Germinal center (tissue), 1 donor: ENCODE measurements around the gene GPR180.
"Not testable (repeated sequence)": the region's sequence is repeated elsewhere in the genome, so short reads cannot be mapped to it uniquely, and the experiment has no call there.

Source experiments
- DNase-seq: peaks from one replicate; pipeline ENCODE4 v3.0.0; 2012; ENCODE audit warnings: mixed read lengths, low spot score

The GPR180 gene

DNA sequence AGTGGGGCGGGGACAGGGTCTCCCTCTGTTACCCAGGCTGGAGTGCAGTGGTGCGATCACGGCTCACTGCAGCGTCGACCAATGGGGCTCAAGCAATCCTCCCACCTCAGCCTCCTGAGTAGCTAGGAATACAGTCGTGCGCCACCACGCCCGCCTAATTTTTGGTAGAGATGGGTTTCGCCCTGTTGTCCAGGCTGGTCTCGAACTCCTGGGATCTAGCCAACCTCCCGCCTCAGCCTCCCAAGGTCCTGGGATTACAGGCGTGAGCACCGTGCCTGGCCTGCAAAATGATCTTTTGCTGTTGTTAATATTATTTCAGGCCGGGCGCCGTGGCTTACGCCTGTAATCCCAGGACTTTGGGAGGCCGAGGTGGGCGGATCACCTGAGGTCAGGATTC is 5.1 kb upstream of the GPR180 start:
- DNase-seq: no peak

DNA sequence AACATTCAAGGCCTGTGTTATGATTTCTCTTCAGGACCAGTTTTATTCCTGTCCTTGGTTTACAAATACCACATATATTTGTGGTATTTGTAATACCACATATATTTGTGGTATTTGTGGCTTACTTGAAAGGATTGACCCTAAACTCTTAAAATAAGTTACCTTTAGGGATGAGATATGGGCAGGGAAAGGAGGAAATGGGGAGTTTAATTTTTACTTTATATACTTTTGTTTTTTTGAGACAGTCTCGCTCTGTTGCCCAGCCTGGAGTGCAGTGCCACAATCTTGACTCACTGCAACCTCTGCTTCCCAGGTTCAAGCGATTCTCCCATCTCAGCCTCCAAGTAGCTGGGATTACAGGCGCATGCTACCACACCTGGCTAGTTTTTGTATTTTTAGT is 3.4 kb upstream of the GPR180 start:
- DNase-seq: no peak

DNA sequence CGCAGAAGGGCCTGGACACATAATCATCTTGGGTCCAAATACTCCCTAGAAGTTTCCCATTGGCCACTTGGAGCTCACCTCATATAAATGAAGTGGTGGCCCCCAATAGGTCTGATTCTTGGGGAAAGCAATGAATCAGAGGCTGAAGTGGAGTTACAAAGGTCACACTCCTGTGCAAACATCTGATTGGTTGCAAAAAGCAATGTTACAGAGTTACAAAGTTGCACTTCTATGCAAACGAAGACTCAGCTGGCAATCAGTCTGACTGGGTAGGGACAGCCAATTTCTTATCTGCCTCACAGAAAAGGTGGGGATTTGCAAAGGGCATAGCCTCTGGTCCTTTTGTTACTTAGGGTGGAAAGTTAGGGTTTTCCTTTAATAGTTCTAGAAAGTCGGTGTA is 1.8 kb upstream of the GPR180 start:
- no peak for DNase-seq

DNA sequence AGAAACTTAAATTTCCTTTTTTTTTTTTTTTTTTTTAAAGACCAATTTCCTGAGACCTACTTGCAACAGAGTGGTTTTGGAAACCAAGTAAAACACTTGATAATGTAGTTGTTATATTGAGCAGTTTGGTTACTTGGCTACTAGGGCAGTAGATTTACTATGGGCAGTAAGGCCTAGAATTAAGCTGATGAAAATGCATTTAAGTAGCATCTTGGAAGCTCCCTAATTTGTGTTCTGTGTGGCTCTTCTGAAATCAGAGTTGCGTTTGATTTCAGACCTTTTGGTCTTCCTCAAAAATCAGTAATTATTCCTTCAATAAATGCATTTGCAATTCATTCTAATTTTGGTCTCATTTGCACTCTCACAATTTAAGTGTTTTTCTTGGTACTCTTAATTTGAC is 810 bp downstream of the GPR180 start:
- no peak for DNase-seq

DNA sequence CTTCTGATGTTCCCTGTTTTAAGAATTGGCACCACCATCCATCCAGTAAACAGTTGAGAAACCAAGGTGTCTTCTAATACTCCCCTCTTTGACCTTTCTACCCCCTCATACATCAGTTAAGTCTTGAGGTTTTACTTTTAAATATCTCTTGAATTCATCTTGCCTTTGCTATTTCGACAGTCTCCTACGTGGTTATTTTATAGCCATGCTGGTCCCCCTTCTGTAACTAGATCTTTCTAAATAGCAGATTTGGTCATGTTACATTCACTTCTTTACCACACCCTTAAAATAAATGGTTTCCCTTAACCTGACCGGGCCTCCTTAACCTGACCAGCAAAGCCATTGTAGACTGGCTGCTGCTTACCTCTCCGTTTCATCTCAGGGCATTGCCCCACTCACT is 5.4 kb downstream of the GPR180 start:
- no peak for DNase-seq

DNA sequence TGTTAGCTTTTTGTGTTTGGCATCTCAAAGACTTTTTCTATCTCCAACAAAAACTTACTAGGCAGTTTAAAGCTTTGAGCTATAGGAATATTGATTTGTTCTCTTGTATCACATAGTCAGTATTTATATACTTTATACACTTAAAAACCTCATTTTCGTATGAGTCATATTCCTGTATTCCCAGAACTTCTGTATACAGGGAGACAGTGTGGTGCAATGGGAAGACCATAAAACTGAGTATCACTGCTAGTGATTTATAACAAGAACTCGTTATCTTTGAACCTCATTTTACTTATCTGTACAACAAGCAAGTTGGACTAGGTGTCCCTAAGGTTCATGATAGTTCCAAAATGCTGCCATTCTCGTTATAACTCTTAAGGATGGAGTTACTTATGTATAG is 6.3 kb downstream of the GPR180 start:
- DNase-seq: no peak

DNA sequence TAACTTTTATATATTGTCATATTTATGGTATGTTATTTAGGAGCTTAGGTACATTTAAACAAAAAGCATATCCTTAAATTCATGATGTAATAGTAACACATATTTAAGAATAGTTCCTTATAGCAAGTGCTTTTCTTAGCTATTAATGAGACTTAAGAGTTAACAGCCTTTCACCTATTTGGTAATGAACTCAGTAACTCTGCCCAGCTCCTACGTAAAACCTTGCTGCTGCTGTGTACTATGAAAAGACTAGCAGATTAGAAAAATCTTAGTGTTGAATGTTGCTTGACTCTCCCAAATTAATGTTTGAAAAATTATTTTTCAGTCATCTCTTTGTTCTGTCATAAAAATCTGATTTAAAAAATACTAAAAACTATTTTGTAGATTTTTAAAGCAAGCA is 6.9 kb downstream of the GPR180 start:
- DNase-seq: no peak

DNA sequence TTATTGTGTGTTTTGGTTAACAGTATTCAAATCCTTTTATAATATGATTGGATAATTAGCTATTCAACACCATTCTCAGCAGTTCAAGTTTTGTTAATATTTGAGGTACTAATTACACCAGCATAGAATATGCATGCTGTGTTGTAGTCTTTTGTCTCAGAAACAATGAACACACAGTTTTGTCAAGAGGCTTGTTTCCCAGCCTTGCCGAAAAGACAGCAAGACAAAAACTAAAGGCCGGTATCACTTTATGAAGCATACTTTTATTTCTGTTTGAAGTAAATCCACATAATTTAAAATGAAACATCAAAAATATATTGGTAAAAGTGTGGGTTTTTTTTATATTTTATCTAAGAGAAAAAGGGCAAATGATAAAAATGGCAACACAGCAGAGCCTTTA is 7.5 kb downstream of the GPR180 start:
- DNase-seq: no peak

DNA sequence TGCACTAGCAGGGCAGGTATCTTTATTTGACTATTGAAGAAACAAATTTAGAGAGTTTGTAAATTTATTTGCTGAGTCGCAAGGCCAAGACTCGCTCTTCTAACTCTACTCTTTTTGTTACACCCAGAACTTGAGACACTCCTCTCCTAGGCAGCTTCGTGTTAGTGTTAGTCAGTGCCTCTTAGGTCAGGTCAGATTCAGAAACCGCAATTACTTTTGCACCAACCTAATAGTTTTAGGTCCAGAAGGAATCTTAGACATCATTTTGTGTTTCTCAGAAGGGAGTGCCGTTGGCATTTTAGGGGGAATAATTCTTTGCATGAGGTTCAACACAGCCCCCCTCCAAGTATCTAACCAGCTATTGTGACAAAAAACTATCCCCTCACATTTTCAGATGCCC is 8.8 kb downstream of the GPR180 start:
- DNase-seq: no peak

DNA sequence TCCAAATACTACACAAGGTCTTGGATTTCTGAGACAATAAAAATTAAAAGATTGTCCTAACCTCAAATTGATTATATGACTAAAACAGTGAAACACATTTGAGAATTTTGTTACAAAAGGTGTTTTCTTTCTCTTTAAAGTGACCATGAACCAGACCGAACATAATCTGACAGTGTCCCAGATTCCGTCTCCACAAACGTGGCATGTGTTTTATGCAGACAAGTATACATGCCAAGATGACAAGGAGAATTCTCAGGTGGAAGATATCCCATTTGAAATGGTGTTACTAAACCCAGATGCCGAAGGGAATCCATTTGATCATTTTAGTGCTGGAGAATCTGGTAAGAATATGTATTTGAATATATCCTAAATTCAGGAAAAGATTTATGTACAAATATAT is 10.4 kb downstream of the GPR180 start:
- no peak for DNase-seq

DNA sequence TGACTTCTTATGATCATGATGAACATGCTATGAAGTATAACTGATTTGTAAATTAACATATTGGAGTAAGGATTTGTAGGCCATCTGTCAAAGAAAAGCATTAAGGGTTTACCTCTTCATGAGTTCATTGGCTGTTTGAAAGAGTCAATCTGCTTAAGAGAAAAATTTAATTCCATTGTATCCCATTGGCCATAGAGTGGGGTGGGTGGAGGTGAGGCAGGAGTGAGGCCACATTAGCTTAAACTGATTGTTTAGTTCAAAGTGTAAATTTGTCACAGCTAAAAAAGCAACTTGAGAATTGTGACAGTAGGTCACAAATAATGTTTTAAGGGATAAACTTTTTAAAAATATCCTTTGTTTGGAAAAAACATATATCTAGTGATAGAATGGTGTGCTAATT is 11.4 kb downstream of the GPR180 start:
- DNase-seq: no peak

DNA sequence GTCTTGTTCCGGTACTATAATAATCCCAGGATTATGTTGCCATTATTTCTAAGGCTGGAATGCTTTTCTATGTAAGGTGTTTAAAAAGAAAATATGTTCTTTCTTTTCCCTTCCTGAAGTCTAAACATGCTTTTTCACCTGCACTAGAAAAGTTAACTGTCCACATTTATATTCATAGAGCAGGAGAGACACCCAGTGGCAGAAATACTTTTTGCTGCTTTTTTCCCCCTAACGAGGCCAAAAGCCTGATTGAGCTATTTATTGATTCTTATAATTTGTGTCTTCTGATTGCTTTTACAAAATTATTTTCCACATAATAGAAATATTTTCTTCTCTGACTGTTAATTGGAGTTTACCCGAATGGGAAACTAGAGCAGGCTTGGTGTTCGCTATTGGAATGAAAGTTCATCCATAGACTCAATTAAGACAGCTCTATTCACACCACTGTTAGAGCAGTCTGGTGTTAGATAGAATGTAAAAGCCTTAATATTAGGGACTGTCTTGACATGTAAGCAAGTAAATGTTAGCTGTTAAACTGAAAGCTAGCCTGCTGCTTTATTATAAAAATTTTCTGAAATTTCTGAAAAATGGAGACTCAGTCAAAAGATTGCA is 15.8 kb downstream of the GPR180 start:
- DNase-seq: peak; percentile 14

DNA sequence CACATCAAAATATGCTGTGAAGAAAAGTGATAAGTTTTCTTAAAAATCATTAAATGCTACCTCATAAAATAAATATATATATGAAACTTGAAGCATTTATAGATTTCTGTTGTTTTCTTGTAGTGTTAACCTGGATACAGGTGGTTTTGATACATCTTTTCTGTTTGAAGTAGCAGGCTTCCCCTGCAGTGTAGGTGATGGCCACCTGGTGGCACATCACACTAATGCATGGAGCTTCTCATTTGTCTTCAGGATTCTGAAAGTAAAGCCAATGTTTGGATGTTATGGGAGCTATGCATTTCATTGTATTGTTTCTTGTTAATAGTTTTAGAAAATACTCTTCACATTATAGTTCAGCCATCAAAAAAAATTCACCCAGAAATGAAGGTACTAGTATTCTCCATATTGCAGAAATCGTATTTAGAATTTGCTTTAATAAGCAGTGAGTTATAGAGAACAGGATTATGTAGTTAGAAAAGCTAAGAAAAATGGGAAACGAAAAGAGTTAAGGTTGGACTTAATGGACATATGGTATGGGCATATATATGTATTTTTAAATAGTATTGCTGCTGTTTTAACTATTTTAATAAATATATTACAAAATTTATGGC is 18.7 kb downstream of the GPR180 start:
- DNase-seq: peak; percentile 29

DNA sequence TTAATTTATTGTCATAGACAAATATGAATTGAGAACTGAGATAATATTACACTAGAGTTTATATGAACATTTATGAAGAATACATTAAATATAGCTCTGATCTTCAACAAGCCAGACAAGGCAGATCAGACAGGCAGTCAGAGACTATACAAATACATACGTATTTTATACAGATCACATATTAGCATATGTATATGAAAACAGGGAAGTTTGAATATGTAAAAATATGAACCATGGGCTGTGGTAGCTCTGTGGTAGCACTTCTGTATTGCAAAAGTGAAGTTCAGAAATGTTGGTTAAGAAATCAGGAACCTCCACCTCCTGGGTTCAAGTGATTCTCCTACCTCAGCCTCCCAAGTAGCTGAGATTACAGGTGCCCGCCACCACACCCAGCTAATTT is 20.7 kb downstream of the GPR180 start:
- no peak for DNase-seq

DNA sequence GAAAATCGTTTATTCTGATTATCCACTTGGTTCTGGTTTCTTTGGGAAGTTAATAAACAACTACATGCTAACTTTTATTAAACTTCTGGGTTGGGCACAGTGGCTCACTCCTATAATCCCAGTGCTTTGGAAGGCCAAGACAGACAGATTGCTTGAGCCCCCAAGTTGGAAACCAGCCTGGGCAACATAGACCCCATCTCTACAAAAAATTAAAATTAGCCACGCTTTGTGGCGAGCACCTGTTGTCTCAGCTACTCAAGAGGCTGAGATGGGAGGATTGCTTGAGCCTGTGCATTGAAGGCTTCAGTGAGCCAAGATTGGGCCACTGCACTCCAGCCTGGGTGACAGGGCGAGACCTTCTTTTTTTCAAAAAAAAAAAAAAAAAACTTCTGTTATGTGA is 21.7 kb downstream of the GPR180 start:
- DNase-seq: no peak

DNA sequence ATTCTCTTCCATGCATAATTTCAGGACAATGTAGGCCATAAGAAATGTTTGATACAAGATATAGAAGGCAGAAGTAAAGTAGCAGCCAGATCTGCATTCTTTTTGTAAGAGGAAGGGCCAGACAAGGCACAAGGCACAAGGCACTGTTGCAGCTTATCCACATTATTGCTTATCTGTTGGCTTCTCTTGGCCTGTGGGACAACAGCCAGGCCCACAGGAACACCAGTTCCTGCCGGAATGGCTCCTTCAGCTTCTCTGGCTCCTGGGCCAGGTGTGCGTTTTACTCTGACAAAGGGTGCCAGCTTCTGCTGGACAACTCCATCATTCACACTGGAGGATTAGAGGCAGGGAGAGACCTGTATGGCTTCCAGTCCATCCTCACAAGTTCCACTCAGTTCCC is 29.2 kb downstream of the GPR180 start:
- no peak for DNase-seq

DNA sequence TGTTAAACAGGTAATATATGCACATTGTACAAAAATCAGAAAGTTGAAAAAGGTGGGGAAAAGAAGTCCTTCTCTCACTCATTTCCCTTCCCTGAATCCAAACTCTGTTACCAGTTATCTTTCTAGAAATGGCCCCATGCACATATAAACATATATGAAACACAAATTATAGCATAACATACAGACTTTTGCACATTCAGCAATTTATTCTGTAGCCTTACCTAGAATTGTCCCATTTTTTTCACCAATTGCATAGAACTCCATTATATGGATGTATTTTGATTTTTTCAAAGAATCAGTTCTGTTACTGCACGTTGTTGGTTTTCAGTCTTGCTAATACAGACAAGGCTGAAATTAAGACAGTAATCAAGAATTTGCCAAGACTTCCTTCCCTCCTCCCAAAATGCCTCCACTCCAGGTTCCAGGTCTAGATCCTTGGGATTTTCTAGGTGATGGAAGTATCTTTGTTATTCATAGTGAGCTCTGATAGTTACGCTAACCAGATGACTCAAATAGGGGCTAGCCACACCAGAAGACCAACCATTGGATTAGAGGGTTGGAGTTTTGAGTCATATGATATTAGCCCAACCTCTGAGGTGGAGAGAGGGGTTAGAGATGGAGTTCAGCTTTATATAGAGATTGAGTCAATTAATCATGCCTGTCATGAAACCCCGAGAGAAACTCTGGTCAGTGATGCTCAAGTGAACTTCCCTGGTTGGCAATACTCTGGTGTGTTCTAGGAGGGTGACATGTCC is 30.7 kb downstream of the GPR180 start:
- DNase-seq: no peak

DNA sequence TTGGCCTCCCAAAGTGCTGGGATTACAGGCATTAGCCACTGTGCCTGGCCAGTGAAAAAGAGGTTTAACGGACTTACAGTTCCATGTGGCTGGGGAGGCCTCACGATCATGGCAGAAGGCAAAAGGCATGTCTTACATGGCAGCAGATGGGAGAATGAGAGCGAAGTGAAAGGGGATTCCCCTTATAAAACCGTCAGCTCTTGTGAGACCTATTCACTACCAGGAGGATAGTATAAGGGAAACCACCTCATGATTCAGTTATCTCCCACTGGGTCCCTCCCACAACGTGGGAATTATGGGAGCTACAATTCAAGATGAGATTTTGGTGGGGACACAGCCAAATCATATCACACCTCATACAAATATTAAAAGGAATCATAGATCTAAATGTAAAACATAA is 34.4 kb downstream of the GPR180 start:
- DNase-seq: not testable (repeated sequence)

DNA sequence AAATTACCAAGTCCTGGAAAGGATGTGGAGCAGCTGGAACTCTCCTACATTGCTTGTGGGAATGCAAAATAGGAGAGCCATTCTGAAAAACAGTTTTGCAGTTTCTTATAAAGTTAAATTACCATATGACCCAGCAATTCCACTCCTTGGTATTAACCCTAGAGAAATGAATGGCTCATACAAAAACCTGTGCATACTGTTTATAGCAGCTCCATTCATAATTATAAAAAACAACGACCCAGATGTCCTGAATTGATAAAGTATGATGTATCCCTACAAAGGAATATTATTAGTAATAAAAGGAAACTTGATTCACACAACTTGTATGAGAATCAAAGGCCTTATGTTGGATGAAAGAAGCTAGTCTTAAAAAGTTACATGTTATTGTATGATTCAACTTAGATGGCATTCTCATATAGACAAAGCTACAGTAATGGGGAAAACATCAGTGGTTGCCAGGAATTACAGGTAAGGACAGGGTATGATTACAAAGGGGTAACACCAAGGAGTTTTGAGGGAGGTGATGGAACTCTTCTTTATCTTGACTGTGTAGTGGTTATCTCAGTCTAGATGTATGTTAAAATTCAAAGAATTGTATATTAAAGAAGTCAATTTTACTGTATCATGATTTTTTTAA is 35.4 kb downstream of the GPR180 start:
- no peak for DNase-seq

DNA sequence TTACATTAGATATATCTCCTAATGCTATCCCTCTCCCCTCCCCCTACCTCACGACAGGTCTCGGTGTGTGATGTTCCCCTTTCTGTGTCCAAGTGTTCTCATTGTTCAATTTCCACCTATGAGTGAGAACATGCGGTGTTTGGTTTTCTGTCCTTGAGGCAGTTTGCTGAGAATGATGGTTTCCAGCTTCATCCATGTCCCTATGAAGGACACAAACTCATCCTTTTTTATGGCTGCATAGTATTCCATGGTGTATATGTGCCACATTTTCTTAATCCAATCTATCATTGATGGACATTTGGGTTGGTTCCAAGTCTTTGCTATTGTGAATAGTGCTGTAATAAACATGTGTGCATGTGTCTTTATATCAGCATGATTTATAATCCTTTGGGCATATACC is 36.0 kb downstream of the GPR180 start:
- DNase-seq: not testable (repeated sequence)

DNA sequence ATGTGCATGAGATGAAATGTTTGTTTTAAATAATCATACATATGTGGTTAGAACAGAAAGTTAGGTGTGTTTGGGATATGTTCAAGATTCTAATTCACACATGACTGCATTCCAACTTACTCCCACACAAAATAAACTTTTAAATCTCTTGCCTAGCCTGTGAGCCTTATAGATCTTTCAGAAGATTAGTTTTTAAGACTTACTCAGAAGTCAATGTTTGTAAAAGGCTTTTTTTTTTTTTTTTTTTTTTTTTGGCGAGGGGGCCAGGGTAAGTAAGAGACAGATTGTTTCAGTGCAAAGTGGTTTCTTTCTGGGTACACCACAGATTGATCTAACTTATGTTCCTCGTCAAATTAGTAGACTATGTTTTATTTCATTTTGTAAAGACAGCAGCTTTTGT is 39.1 kb downstream of the GPR180 start:
- DNase-seq: no peak

DNA sequence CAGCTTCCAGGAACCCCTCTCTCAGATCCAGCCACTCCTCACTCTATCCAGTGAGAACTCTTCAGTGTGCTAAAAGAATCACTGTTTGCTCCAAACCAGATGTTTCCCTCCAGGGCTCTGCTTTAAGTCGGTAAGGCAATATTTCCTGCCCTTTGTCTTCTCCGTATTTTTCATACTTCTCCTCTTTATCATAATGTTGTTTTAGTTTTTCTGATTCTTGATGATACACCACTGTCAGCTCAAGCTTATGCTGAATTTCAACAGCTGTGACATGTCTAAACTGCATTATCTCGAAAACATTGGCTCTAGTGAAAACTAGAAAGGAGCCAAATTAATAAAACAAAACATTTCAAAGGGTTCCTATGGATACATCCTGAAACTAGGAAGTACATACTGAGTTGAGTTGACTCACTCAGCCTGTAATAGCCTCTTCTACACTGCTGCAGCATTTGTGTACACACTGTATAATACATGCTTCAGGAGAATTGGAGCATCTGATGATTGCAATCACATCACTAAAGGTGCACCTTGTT is 39.8 kb downstream of the GPR180 start:
- DNase-seq: no peak

DNA sequence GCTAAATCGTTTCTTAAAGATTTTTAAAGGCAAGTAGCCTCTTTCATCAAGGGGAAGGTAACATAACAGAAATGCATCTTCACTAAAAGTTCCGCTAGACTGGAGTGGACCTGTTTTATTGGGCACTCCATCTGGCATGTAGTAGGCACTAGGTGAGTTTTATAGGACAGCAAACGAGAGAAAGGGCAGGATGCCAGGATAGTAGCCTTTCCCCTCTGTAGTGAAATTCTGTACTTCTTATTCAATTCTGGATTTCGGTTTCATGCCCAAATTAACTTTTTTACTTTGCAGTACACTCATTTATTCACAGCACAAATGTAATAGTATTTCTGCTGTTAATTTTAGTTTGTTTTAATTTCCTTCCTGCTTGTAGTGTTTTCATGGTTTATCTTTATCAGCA is 45.2 kb downstream of the GPR180 start:
- DNase-seq: no peak
